K562 (cell line): ENCODE results near the gene YES1. TPM values are rescaled to one million over a fixed set of nuclear protein-coding genes. Genes with fewer than 3 reads are reported as not detected.

Experiments
- ATAC-seq: fragments of 200-7000 bp; cut with Tn5 transposase; 3 replicates; pipeline ENCODE4 v1.9.1; 2020; ENCODE audit warnings: moderate library complexity
- BruUV-seq: library from RNA; stranded (reverse); fragments of 400-500 nt; replicated peaks from 2 replicates; lab custom pipeline; 2021; lab: Mats Ljungman, UMichigan
- CTCF ChIA-PET: fragments of 300-600 bp; formaldehyde crosslinking; extraction: SDS; loops from one replicate; lab custom pipeline; 2021; ENCODE audit warnings: low intra/inter-chr PET ratio; lab: Yijun Ruan, JAX
- POLR2A ChIA-PET: fragments of 300-600, 350-650 bp; sonication (Branson Sonifier 250); formaldehyde crosslinking; extraction: SDS; loops from one replicate; lab custom pipeline; 2021; ENCODE audit warnings: antibody characterized with exemption, inconsistent platforms; lab: Yijun Ruan, JAX
- DNase-seq, 4 experiments: peaks; one replicate each; pipeline versions ENCODE4 v3.0.0 to v3.0.0-alpha.2; 2011 to 2018; ENCODE audit warnings: low spot score in 3 of 4, mixed read lengths in 3 of 4; ENCODE audit errors: extremely low read depth in 1 of 4
- FAIRE-seq: peaks from 2 replicates; lab custom pipeline; 2011; peaks lifted over from hg19 to GRCh38; lab: Jason Lieb, UNC
- H2AFZ ChIP-seq: 2 replicates; pipeline ENCODE4 v1.6.0; 2011; ENCODE audit warnings: low read depth, low read length, control low read depth, inconsistent platforms
- H3K27ac ChIP-seq: fragments of 200-600 bp; 3 replicates; pipeline ENCODE4 v1.8.0; 2011; ENCODE audit warnings: low read depth, mild to moderate bottlenecking, control low read depth, inconsistent platforms, low read length, moderate library complexity, mixed read lengths; ENCODE audit errors: extremely low read depth
- H3K27me3 ChIP-seq, 2 experiments: fragments of 300-600 bp in 1 of 2; 2 replicates in 1 of 2; 3 replicates in 1 of 2; pipeline versions ENCODE4 v1.6.0 to v1.8.0; 2011; ENCODE audit warnings: inconsistent platforms in 2 of 2, low read length in 2 of 2, mild to moderate bottlenecking in 1 of 2, mixed read lengths in 1 of 2, moderate library complexity in 1 of 2; ENCODE audit not compliant: control insufficient read depth in 2 of 2, insufficient read depth in 2 of 2
- H3K36me3 ChIP-seq: fragments of 300-600 bp; 3 replicates; pipeline ENCODE4 v1.8.0; 2011; ENCODE audit warnings: mild to moderate bottlenecking, low read length, inconsistent platforms; ENCODE audit not compliant: control insufficient read depth, insufficient read depth
- H3K4me1 ChIP-seq, 2 experiments: fragments of 200-600 bp in 1 of 2; replicated peaks in 1 of 2; 2 replicates in 1 of 2; 3 replicates in 1 of 2; pipeline versions ENCODE4 v1.5.1 to v1.8.0; 2011; ENCODE audit warnings: inconsistent platforms in 2 of 2, low read length in 2 of 2, mild to moderate bottlenecking in 1 of 2, mixed read lengths in 1 of 2, moderate library complexity in 1 of 2; ENCODE audit not compliant: control insufficient read depth in 2 of 2, insufficient read depth in 2 of 2
- H3K4me2 ChIP-seq: 2 replicates; pipeline ENCODE4 v1.6.1; 2011; ENCODE audit warnings: low read length, control low read depth, inconsistent platforms, mixed read lengths; ENCODE audit not compliant: insufficient read depth
- H3K4me3 ChIP-seq: fragments of 200-600 bp; sonication (generic), shearing (Covaris generic); 2 replicates; pipeline ENCODE4 v1.5.1; 2016; ENCODE audit warnings: control low read depth, inconsistent platforms
- H3K79me2 ChIP-seq: fragments of 200-600 bp; 3 replicates; pipeline ENCODE4 v1.8.0; 2011; ENCODE audit warnings: low read length, inconsistent platforms; ENCODE audit not compliant: control insufficient read depth, insufficient read depth
- H3K9ac ChIP-seq, 2 experiments: 2 replicates each; pipeline versions ENCODE4 v1.6.0 to v1.6.1; 2011; ENCODE audit warnings: low read depth in 2 of 2, low read length in 2 of 2, control low read depth in 1 of 2, inconsistent platforms in 1 of 2, mild to moderate bottlenecking in 1 of 2, mixed read lengths in 1 of 2; ENCODE audit not compliant: insufficient read depth in 1 of 2
- H3K9me1 ChIP-seq: one replicate; pipeline ENCODE4 v1.6.0; 2011; ENCODE audit warnings: inconsistent platforms, mild to moderate bottlenecking, low read length, moderate library complexity; ENCODE audit not compliant: control insufficient read depth, insufficient read depth
- H3K9me3 ChIP-seq: replicated peaks from 2 replicates; pipeline ENCODE4 v1.5.1; 2011; ENCODE audit warnings: low read depth, low read length, inconsistent platforms; ENCODE audit not compliant: control insufficient read depth, insufficient read depth
- H4K20me1 ChIP-seq: replicated peaks from 2 replicates; pipeline ENCODE4 v1.6.1; 2011; ENCODE audit warnings: low read length, inconsistent platforms, mixed read lengths; ENCODE audit not compliant: control insufficient read depth, insufficient read depth
- BHLHE40 ChIP-seq: IDR thresholded peaks from 2 replicates; pipeline ENCODE4 v1.6.1; 2011; ENCODE audit warnings: low read length, improper control_type of control experiment
- BRF1 ChIP-seq: IDR thresholded peaks from 3 replicates; pipeline ENCODE4 v1.6.1; 2011; ENCODE audit warnings: borderline replicate concordance, mild to moderate bottlenecking; ENCODE audit not compliant: insufficient read length; ENCODE audit errors: extremely low read depth
- E4F1 ChIP-seq: fragments of 250-450 bp; sonication (Bioruptor Pico); IDR thresholded peaks from 2 replicates; pipeline ENCODE4 v1.5.0; 2021; ENCODE audit warnings: mild to moderate bottlenecking, borderline replicate concordance
- EWSR1 ChIP-seq: fragments of 450-650 bp; IDR thresholded peaks from 2 replicates; pipeline ENCODE4 v1.6.1; 2018; ENCODE audit warnings: borderline replicate concordance, mild to moderate bottlenecking, low read depth, moderate library complexity; ENCODE audit not compliant: partially characterized antibody
- FOXO4 ChIP-seq: fragments of 450-650 bp; formaldehyde crosslinking; IDR thresholded peaks from 2 replicates; pipeline ENCODE4 v1.4.0; 2020; ENCODE audit warnings: mild to moderate bottlenecking, moderate library complexity
- HDAC2 ChIP-seq: fragments of 450-650 bp; IDR thresholded peaks from 2 replicates; pipeline ENCODE4 v1.6.1; 2016; ENCODE audit warnings: mild to moderate bottlenecking
- JUNB ChIP-seq: fragments of 450-650 bp; formaldehyde crosslinking; conservative IDR thresholded peaks from 2 replicates; pipeline ENCODE4 v1.4.0; 2020; ENCODE audit warnings: mild to moderate bottlenecking
- KDM1A ChIP-seq, 2 experiments: fragments of 450-650 bp; IDR thresholded peaks; 2 replicates each; pipeline ENCODE4 v1.6.1; 2016; ENCODE audit warnings: mild to moderate bottlenecking in 2 of 2
- KDM5B ChIP-seq: fragments of 200-600 bp; sonication (generic); IDR thresholded peaks from 2 replicates; pipeline ENCODE4 v1.6.1; 2012; ENCODE audit warnings: low read depth, mild to moderate bottlenecking, moderate library complexity, low read length, control low read depth, inconsistent platforms; ENCODE audit not compliant: insufficient replicate concordance
- LARP7 ChIP-seq: fragments of 450-650 bp; IDR thresholded peaks from 2 replicates; pipeline ENCODE4 v1.6.1; 2016
- MCM7 ChIP-seq, 2 experiments: fragments of 450-650 bp; IDR thresholded peaks; 2 replicates each; pipeline ENCODE4 v1.6.1; 2016 to 2018
- NCOA2 ChIP-seq, 2 experiments: fragments of 450-650 bp; IDR thresholded peaks; 2 replicates each; pipeline ENCODE4 v1.6.1; 2018; ENCODE audit warnings: mild to moderate bottlenecking in 2 of 2, moderate library complexity in 1 of 2; ENCODE audit not compliant: partially characterized antibody in 2 of 2
- SRSF9 ChIP-seq: fragments of 200-400 bp; formaldehyde crosslinking; IDR thresholded peaks from 2 replicates; pipeline ENCODE4 v1.6.1; 2017; ENCODE audit warnings: low read depth, low read length, borderline replicate concordance
- SUPT5H ChIP-seq: fragments of 450-650 bp; IDR thresholded peaks from 2 replicates; pipeline ENCODE4 v1.6.1; 2016
- TOE1 ChIP-seq, 2 experiments: fragments of 450-650 bp in 1 of 2; sonication (generic) in 1 of 2; formaldehyde crosslinking in 1 of 2; IDR thresholded peaks; 2 replicates each; pipeline versions ENCODE4 v1.7.1 to v1.8.0; 2016 to 2022; ENCODE audit warnings: borderline replicate concordance in 2 of 2, mild to moderate bottlenecking in 2 of 2, antibody characterized with exemption in 1 of 2, inconsistent platforms in 1 of 2, low read depth in 1 of 2, missing genetic modification reagents in 1 of 2, moderate library complexity in 1 of 2
- ZNF24 ChIP-seq: fragments of 450-650 bp; IDR thresholded peaks from 2 replicates; pipeline ENCODE4 v1.6.1; 2016
- ZNF311 ChIP-seq: fragments of 250-450 bp; sonication (Bioruptor Pico); IDR thresholded peaks from 2 replicates; pipeline ENCODE4 v1.4.0; 2020; ENCODE audit warnings: mild to moderate bottlenecking, moderate library complexity
- ZNF644 ChIP-seq: fragments of 200-800 bp; sonication (Bioruptor generic); IDR thresholded peaks from 2 replicates; pipeline ENCODE4 v1.6.1; 2016; ENCODE audit warnings: low read depth, missing genetic modification characterization, missing compliant biosample characterization
- ZNF764 ChIP-seq: fragments of 250-450 bp; sonication (Bioruptor Pico); IDR thresholded peaks from 2 replicates; pipeline ENCODE4 v1.4.0; 2020; ENCODE audit warnings: low read depth, mild to moderate bottlenecking, moderate library complexity
- WGBS: fragments of 100-300 bp; shearing (Covaris generic); methylation state at CpG from one replicate; pipeline ENCODE4 v1.1.6; 2016; ENCODE audit warnings: low coverage, mixed read lengths; ENCODE audit not compliant: insufficient coverage; ENCODE audit errors: missing lambda C conversion rate; 5-methylcytosine and 5-hydroxymethylcytosine counted together
- in situ Hi-C: fragments of 300-500 bp; cut with MboI; formaldehyde crosslinking; loops from 4 replicates; pipeline ENCODE4 v1.15.0; 2018; ENCODE audit warnings: inconsistent platforms, mixed read lengths
- intact Hi-C: fragments of 100-400 bp; cut with micrococcal nuclease; formaldehyde crosslinking; loops from 2 replicates; pipeline ENCODE4 v1.14.2; 2022
- polyA plus RNA-seq, 8 experiments: library from polyadenylated mRNA; depleted of rRNA in 4 of 8; stranded (reverse) in 5 of 8; unstranded in 3 of 8; fragments of >200 nt; fragmentation: Nextera tagmentation in 2 of 8; fragmentation: Illumina TruSeq in 1 of 8; extraction: Ambion mirVana in 2 of 8; extraction: Trizol in 1 of 8; gene quantifications; 2 replicates each; pipeline versions ENCODE4 v1.2.1 to v1.2.3, GENCODE V29; 2011 to 2014; ENCODE audit warnings: inconsistent platforms in 1 of 8, missing spikeins in 1 of 8
- total RNA-seq, 7 experiments: library from RNA; depleted of rRNA in 6 of 7; stranded (reverse); fragments of >200 nt in 6 of 7; fragmentation: Illumina TruSeq in 2 of 7; extraction: Trizol in 2 of 7; gene quantifications; 2 replicates each; pipeline versions ENCODE4 v1.2.1 to v1.2.3, GENCODE V29; 2011 to 2021; ENCODE audit warnings: low replicate concordance in 1 of 7

Gene YES1
- total and polyA plus RNA-seq, 9 of the 15 experiments (the other 6 are each of a cell fraction or from before 2014, with no cell fraction given) = 37.2 to 115 (median 77.7) TPM

DNA sequence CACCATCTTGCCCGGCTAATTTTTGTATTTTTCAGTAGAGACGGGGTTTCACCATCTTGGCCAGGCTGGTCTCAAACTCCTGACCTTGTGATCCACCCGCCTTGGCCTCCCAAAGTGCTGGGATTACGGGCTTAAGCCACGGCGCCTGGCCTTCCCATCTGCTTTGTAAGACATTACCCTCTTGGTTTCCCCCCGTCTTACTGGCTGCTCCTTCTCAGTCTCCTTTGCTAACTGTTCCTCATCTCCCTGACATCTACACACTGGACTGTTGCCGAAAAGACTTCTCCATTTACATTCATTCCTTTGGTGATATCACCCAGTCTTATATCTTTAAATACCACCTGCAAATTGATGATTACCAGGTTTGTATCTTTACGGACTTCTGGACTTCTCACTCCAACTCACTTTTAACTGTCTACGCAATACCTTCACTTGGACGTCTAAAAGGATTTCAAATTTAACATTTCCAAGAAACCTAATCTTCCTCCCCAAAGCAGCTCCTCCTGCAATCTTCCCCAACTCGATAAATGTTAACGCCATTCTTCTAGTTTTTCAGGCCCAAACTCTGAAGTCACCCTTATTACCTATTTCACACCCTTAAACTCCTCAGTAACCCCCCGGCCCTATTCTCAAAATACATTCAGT, 37.9 kb downstream of the YES1 start:
- intact Hi-C loops = loop anchor here (2.0 kb wide), 1 partner anchor 39 kb away; the partner anchor contains the start of gene YES1
- H3K27ac ChIP-seq = peak overlapping the region; percentile 67
- peak; percentile 39 for TF ChIP-seq KDM5B
- no peak for TF ChIP-seq LARP7
- no peak for TF ChIP-seq ZNF764
- TF ChIP-seq ZNF644 (tag) = no peak
- TF ChIP-seq NCOA2 (IDR thresholded peaks at IDR 0.05; ENCODE audit: partially characterized antibody in 2 of 2) = no peak
- no peak for TF ChIP-seq FOXO4 (CRISPR knock-in tag)
- no peak for TF ChIP-seq E4F1 (CRISPR knock-in tag)
- no peak for TF ChIP-seq JUNB
- peak in 1 of 2 experiments; percentile 23; a peak in 1 of 4 replicates for TF ChIP-seq KDM1A (IDR thresholded peaks at IDR 0.05)
- TF ChIP-seq ZNF311 = no peak
- TF ChIP-seq BRF1 = no peak
- TF ChIP-seq SUPT5H = peak; percentile 39; the same call in 1 of the 2 replicates
- TF ChIP-seq MCM7 (IDR thresholded peaks at IDR 0.05) = no peak
- TF ChIP-seq SRSF9 = no peak
- no peak for TF ChIP-seq BHLHE40
- TF ChIP-seq HDAC2 = peak; percentile 60; the same call in 1 of the 2 replicates
- TF ChIP-seq EWSR1 = no peak
- no peak for TF ChIP-seq ZNF24
- 0 out of 2 replicates have a peak, but pooled peaks have one; percentile 39 for TF ChIP-seq TOE1 (IDR thresholded peaks at IDR 0.05; ENCODE audit: borderline replicate concordance)
- TF ChIP-seq TOE1 (CRISPR knock-in tag; IDR thresholded peaks at IDR 0.05; ENCODE audit: borderline replicate concordance, low read depth) = no peak

More for the DNA sequence above, 37.9 kb downstream of the YES1 start:
- Histone ChIP-seq H3K9me3 (no peaks in the 10 kb centered on the region), H2AFZ (no peak overlapping the region), H3K36me3 (peaks cover 51% of the 10 kb centered on the region), H3K9ac (peak overlapping the region; percentile 15 to 72; a peak in 3 of 4 replicates), H3K4me2 (peak overlapping the region; percentile 54), H3K79me2 (peaks cover 99% of the 10 kb centered on the region), H3K4me1 (peaks cover 24 to 60% of the 10 kb centered on the region in 2 experiments), H4K20me1 (peaks cover 10% of the 10 kb centered on the region), H3K27me3 (no peaks in the 10 kb centered on the region), H3K4me3 (no peak overlapping the region), H3K9me1 (no peaks in the 10 kb centered on the region)
- DNase-seq (peak in 2 of 4 experiments; percentile 47 to 72), ATAC-seq (peak; percentile 54), FAIRE-seq (peak; percentile 26)
- WGBS = 11% methylated on average over 14 of the region's 14 CpGs
- ChIA-PET POLR2A (interaction anchor here (0.6 to 6.4 kb wide), 3 partner anchors 8 to 26 kb away, joined by 3 to 34 read pairs (median 4); no protein-coding TSS in a partner anchor), CTCF (no interaction called here)
- BruUV-seq = TSS peak; percentile 5
- in situ Hi-C loops = no loop called here
